Daoy (cell line): Measurements from ENCODE around the gene STX10. TPM values are rescaled to one million over a fixed set of nuclear protein-coding genes. Genes with fewer than 3 reads are reported as not detected.

ENCODE experiments used
- DNase-seq: peaks from one replicate; pipeline ENCODE4 v3.0.0-alpha.2; 2015; ENCODE audit warnings: low read depth
- total RNA-seq: library from RNA; depleted of rRNA; stranded (reverse); fragments of >200 nt; shearing (Covaris generic); gene quantifications from 2 replicates; pipeline ENCODE4 v1.2.3, GENCODE V29; 2014

The STX10 gene
- total RNA-seq, 1 experiment from 2014 or later = 88.8 TPM

DNA sequence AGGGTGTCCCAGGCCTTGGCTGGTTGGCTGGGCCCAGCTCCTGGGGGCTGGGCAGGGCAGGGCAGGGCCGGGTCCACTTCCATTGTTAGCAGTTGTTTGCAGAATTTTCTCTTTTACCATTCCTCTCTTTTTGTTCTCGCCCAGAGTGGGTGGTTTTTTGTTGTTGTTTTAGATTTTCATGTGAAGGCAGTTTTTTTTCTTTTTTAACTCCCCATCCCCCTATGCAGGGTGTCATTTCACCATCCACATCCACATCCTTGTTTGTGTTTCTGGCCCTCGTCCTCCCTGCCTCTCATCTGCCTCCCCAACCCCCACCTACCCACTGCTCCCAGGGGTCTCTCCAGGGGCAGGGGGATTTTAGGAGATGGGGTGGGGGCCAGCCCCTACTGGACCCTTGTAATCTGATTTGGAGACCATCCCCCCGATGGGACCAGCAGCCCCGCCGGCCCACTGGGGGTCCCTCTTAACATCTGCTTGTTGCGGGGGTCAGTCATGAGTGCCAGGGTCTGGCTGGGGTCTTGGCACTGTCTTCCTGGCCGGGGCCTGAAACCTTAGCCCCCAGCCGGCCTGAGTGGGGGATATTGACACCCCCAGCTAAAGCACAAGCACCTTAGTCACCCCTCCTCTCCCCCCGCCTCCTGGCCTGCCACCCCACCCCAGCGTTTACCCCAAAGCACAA is 10.4 kb downstream of the STX10 start:
- DNase-seq = no peak

DNA sequence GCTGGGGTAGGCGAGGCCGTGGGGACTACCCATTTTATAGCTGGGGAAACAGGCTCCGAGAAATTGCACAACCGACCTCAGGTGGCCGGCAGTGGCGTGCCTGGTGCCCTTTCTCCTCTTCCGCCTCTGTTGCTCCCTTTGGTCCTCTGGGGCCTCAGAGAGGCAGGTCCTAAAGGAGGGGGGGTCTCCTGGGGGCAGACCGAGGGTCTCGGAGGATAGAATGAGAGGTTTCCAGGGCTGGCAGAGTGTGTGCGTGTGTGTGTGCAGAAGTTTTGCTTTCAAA is 11.3 kb downstream of the STX10 start:
- DNase-seq = no peak

DNA sequence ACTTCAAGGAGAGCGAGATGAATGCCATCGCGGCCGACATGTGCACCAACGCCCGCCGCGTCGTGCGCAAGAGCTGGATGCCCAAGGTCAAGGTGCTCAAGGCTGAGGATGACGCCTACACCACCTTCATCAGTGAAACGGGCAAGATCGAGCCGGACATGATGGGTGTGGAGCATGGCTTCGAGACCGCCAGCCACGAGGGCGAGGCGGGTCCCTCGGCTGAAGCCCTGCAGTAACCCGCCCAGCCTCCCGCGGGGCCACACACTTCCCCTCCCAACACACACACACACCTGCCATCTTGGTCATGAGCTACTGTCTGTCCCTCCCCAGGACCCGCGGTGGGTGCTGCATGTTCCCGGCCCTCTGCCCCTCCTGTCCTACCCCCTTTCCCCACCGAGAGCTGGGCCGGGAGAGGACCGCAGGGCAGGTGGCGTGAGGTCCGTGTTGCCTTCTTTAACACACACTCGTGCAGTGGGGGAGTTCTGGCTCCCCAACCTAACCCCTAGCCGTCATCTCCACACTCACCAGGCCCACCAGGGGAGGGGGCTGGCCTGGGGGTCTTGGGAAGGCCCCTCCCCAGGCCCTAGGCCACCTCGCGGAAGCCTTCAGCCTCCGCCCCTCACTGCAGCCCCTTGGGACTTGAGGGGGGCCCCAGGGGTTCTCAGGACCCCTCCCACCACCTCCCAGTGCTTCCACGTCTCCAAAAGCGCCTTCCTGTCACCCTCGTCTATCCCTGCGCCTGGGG is 11.8 kb downstream of the STX10 start:
- DNase-seq = no peak

DNA sequence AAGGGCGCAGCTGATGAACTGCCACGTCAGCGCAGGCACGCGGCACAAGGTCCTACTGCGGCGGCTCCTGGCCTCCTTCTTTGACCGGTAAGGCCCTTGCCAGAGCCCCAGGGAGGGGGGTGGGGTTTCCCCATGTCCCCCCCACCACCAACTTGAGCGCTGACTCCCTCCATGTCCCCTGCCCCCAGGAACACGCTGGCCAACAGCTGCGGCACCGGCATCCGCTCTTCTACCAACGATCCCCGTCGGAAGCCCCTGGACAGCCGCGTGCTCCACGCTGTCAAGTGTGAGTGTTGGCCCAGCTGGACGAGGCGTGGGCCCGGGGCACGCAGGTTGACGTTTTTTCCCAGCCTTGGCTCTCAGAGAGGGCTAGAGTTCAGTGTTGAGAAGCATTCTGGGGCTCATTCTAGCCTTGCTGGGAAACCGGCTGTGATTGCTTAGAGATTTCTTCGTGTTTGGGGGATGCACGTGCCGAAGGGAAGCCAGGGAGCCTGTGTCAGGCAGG is 12.8 kb downstream of the STX10 start:
- DNase-seq = no peak

DNA sequence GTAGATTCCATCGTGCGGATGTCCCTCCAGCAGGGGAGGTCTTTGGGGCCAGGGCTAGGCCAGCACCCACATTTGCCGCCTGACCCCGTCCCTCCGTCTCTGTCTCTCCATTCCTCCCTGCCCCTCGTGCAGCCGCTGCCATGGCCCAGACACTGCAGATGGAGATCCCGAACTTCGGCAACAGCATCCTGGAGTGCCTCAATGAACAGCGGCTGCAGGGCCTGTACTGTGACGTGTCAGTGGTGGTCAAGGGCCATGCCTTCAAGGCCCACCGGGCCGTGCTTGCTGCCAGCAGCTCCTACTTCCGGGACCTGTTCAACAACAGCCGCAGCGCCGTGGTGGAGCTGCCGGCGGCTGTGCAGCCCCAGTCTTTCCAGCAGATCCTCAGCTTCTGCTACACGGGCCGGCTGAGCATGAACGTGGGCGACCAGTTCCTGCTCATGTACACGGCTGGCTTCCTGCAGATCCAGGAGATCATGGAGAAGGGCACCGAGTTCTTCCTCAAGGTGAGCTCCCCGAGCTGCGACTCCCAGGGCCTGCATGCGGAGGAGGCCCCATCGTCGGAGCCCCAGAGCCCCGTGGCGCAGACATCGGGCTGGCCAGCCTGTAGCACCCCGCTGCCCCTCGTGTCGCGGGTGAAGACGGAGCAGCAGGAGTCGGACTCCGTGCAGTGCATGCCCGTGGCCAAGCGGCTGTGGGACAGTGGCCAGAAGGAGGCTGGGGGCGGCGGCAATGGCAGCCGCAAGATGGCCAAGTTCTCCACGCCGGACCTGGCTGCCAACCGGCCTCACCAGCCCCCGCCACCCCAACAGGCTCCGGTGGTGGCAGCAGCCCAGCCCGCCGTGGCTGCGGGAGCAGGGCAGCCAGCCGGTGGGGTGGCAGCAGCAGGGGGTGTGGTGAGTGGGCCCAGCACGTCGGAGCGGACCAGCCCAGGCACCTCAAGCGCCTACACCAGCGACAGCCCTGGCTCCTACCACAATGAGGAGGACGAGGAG is 14.8 kb downstream of the STX10 start:
- no peak for DNase-seq

DNA sequence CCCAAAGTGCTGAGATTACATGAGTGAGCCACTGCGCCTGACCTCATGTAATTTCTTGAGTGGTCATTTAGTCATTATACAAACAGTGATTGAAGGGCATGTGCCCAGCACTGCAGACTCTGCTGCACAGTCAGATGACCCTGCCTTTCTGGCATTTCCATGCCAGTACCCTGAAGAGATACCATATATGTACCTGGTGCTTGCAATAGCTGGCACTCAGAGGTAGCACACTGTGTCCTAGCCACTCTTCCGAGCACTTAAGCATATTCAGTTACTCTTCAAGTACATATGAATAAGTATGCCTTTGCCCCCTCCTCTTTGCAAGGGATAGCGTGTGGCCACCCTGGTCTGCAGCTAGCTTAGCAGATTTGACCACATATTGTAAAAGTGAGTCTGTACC is 15.5 kb downstream of the STX10 start:
- no peak for DNase-seq

DNA sequence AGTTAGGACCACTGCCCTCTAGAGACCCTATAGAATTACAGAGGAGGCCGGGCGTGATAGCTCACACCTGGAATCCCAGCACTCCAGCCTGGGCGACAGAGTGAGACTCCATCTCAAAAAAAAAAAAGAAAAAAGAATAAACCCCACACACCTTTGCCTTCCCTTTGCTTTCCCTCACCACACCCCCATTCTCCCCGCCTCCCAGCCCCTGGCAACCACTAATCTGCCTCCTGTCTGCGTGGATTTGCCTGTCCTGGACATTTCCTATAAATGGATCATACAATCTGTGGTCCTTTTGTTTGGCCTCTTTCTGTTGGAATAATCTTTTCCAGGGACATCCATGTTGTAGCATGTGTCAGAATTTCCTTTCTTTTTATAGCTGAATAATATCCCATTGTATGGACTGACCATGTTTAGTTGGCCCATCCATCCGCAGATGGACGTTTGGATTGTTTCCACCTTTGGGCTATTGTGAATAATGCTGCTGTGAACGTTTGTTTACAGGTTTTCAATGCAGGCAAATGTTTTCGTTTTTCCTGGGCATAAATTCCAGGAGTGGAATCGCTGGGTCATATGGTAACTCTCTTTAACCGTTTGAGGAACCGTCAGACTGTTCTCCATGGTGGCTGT is 16.8 kb downstream of the STX10 start:
- no peak for DNase-seq

DNA sequence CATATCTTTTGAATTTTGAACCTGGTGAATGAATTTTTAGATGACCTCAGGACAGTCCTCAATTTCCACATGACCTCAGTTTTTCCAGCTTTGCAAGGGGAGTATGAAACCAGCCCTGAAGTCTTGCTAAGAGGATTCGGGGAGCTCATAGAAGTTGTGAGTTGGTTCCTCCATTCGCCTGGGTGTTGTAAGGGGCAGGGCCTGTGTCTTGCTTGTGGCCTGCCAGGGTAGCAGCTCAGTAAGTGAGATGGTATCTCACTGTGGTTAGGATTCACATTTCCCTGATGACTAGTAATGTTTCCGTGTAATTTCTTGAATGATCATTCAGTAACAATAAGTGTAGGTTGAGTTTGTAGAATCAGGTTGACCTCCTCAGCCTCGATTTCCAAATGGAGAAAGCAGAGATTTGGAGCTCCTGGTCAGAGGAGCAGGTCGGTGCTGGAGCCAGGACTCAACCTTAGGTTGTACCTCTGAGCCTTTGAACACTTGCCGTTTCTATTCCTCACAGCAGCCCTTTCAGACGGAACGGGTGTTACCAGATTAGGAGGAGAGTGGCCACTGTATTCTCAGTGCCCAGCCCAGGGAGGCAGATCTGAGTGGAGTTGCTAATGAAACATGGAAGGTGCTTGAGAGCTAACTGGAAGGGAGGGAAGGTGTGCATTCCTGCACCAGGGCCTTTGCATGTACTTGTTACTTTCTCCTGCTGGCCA is 17.5 kb downstream of the STX10 start:
- peak; percentile 47 for DNase-seq

DNA sequence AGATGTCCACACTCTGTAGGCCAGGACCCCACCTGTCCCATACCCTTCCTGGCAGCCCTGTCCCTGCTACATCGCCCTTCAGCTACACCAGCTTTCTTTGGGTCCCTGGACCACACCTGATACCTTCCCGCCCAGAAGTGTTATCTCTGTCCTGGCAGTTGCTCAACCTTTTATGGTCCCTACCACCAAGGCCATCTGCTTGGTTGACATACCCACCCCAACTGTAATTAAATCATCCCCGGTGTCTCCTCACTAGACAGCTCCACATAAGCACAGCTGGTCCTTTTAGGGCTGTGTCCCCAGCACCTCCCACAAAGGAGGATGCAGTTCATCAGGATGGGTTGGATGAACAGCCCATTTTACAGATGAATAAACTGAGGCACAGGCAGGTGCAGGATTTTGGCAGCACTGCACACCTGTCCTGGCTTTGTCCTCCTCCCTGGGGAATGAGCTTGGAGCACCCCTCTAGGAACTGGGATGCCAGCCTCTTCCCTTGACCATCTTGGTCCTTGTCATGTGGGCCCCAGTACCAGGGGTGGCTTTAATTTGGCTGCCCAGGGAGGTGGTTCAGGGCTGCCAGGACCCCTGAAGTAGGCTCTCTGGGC is 19.2 kb downstream of the STX10 start:
- no peak for DNase-seq

DNA sequence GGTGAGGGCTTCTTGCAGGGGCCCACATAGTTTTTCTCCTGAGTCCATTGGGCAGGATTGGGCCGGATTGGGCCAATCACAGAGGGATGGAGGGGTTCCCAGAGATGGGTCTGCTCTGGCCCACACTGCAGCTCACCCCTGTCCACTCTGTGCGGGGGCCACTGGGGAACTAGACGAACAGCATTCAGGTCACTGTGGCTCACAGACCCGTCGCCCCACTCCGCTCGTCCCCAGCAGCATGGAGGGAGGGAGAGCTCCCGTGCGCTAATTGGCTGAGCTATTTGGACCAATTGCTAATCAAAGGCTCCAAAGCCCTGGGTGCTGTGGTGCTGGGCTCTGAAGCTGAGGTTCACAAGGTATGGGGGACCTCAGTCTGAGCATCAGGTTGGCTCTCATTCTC is 20.8 kb downstream of the STX10 start:
- no peak for DNase-seq

DNA sequence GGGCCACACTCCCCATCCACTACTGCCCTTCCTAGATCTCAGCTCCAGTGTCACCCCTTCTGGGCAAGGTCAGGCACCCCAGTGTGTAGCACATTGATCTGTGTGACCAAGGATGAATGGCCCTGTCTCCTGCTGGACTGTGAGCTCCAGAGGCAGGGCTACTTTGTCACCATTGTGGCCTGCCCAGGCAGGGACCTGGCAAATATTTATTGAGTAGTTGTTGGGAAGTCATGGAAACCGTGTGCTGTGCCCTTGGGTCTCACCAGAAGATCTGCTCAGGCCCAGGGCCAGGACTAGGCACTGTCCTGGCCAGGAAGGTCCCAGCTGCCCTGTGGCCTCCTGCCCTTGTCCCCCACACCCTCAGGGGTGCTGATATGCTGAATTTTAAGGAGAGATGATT is 21.6 kb downstream of the STX10 start:
- DNase-seq = no peak

DNA sequence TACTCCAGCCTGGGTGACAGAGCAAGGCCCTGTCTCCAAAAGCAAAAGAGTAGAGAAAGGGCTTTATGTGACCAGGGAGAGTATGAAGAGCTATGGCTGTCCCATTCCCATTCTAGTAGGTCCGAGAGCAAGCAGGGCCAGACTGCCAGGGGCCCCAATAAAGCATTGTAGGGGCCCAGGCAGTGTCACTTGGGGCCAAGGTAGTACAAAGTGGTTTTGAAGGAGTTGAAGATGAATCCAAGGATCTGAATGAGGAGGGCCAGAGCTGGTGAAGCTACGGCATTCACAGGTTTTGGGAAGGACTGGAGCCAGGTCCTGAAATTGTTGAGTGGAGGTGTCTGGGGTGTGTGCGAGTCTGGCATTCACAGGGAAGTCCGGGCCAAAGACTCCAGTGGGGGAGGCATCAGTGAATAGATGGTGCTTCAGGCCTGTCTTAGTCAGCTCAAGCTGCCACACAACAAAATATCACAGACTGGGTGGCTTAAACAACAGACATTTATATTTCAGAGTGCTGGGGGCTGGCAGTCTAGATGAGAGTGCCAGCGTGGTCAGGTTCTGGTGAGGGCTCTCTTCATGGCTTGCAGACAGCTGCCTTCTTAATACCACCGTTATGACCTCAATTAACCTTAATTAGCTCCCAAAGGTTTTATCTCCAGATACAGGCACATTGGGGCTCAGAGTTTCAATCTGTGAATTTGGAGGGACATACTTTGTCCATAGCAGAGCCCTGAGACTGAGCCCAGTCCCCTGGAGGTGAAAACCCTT is 22.2 kb downstream of the STX10 start:
- DNase-seq = no peak

DNA sequence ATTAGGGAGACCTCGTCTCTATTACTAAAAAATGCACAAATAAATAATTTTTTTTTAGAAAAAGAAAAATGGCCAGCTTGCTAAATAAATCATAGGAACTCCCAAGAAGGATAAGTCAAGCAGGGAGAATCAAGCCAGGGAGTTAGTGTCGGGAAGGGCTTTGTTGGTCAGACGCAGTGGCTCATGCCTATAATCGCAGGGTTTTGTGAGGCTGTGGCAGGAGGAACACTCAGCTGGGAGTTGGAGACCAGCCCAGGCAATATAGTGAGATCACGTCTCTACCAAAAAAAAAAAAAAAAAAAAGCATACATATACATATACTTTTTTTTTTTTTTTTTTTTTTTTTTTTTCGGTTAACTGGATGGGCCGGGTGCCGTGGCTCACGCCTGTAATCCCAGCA is 23.1 kb downstream of the STX10 start:
- DNase-seq = no peak

DNA sequence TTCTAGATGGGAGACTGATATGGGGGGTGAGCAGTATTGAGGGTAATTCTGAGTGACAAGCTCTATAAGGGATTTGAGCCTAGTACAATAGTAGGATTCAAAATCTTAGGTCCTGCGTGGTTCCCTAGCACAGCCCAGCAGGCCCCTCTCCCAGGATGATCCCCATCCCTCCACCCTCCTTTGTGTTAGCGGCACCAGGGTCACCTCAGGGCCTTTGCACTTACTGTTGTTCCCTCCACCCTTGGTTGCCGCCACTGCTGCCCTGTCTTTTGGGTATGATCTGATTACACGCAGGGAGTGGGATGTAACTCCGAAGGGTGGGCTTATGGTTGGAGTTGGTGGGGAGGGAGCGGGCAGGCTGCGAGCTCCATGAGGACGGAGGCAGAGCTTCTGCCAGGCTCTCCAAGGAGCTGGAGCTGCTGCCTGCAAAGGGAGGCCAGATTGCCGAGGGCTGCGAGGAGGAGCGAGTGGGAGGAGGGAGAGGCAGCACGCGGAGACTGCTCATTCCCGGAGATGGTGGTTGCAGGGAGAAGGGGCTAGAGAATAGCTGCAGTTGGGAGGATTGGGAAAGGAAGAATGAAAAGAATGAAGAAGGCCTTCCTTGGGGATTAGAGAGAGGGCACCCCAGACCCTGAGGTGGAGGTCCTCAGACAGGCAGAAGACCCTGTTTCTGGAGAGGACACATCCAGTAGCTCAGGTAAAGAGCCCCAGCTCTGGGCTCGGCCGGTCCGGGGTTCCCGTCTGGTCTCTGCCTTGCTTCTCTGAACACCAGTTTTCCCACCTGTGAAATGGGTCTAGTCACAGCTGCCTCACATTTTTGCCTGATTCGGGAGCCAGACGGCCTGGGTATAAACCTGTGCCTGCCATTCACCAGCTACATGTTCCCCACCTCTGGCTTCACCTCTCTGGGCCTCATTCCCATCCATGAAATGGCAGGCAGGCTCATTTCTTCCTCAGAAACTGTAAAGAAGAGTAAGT is 26.9 kb downstream of the STX10 start:
- no peak for DNase-seq

DNA sequence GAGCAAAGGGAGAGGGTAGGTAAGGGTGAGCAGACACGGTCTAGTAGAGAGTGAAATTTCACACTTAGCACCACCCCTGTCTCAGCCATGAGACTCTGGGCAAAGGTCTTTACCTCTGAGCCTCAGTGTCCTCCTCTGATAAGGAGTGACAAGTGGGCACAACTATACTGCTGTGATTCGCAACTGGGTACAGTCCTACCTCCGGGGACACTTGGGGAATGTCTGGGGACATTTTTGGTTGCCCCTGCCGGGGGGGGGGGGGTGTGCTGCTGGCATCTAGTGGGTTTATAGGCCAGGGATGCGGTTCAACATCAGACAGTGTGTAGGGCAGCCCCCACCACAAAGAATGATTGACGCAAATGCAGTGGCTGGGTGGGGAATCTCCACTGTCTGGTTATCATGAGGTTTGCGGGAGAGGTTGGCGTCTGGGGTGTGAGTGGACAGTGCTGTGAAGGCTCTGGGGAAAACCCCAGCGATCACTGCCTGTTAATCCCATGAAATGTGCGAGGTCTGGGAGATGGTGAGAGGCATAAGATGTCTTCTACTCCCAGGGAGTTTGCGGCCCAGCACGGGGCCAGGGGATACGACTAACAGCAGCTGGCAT is 27.8 kb downstream of the STX10 start:
- no peak for DNase-seq

DNA sequence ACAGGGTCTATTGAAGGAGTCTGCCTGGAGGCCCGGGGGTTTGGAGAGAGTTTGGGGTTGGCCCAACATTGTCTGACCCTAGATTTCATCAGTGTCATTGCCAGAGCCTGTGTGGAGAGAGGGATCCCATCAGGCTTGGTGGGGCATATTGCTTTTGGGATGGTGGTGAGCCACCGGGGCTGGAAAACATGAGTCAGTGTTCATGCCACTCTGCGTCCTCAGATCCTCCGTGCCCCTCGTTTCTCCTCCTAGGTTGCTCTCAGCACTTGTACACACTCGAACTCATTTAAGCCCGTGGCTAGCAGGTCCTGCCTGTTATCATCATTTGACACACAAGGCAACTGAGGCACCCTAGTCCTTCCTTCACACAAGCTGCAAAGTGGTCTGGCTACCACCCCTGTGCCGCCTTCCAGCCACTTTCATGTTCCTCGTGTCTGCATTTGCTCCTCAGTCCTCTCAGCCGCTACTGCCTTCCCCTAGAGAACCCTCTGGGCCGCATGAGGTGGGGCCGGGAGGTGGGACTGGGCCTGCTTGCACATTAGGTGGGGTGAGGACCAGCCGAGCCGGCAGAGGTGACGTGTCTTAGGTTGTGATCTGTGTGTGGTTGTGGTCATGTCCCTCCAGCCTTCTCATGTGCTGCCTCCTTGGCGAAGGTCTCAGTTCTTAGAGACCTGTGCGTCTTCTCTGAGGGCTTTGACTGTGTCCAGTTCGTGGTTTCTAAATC is 28.5 kb downstream of the STX10 start:
- DNase-seq = no peak

DNA sequence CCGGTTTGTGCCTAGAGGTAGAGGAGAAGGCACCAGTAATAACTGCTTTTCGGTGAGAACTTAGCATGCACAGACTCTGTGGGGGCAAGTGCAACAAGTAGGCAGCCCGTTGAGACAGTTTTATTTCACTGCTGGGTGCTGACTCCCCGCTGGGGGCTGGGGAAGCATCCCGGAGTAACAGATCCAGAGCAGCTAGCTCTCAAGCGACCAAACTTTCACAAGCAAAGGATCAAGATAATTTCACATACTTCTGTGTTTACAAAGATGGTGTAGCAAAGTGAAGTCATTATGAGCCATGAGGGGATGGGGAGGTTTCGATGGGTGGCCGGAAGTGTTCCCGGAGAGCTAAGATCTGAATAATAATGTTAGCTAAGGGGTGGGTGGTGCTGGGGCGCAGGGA is 29.4 kb downstream of the STX10 start:
- no peak for DNase-seq

DNA sequence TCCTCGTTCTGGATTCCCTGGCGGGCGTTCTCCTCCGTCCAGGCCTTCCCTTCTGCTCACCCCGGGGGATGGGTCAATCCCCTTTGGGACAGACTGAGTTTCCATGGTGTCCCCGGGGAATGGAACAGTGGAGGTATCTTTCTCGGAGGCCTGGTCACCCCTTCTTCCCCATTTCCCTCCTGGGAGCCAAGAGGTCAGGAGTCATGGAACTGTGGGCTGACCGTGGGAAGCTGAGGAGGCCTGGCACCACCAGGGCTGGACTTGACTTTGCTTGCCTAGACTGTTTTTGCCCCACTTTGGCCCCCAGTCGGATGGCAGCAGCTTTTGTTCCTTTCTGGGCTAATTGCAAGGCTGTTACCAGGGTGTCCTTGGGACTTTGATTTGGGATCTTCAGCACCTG is 30.1 kb downstream of the STX10 start:
- no peak for DNase-seq
